ENCODE results near the gene ETAA1. TPM values are rescaled to one million over a fixed set of nuclear protein-coding genes. Genes with fewer than 3 reads are reported as not detected.

The ETAA1 gene
- total and polyA plus RNA-seq, 8 donors = 4.7 to 32.7 (median 10.1) TPM

DNA sequence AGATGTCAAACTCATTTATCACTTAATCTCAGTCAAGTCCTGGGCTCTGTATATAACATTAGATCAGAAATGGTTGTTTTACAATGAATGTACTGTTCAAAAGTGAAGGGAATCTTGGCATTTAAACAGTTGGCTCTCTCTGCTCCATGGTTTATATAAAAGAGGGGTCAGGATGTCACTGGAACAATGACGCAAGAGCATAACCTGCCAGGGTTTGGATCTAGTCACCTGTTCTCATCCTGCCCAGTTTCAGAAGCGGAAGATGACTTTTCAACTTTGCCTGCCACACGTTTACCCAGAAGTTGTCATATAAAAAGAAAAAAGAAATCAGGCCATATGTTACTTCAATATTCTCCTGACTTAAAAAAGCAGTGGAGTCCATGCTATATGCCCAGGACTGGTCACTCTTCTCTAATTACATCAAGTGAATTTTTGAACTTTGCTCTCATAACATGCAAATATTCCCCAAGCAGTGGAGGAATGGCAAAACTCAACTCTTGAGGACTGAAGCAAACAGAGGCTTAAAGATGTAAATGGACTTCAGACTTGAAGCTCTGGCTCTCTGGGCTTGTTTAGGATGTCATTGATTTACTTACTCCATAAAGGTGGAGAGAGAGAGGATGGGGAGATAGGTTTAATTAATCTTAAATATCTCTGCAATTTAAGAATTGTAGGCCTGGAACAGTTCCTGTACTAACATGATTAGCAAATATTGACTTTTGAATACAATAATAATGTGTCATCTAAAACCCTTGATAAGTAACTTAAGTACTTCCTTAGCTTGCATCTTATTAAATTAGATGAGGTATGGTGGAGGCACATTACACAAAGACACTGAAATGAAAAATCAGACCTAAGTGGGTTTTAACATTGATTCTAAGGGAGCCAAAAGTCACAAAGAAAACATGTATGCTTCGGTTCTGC lies 58.3 kb downstream of the ETAA1 start:
- Histone ChIP-seq H3K4me1 (peaks cover 0 to 19% (median 12%) of the 10 kb centered on the region in 4 donors), H3K9me3 (no peaks in the 10 kb centered on the region), H3K36me3 (no peaks in the 10 kb centered on the region), H3K4me3 (no peak overlapping the region), H3K27ac (peak overlapping the region in 1 of 5 donors; percentile 23), H3K27me3 (no peaks in the 10 kb centered on the region)
- TF ChIP-seq POLR2A (IDR thresholded peaks at IDR 0.05) (no peak), POLR2AphosphoS5 (IDR thresholded peaks at IDR 0.05) (no peak), EP300 (IDR thresholded peaks at IDR 0.05) (no peak)
- TF ChIP-seq, protein P1, sequence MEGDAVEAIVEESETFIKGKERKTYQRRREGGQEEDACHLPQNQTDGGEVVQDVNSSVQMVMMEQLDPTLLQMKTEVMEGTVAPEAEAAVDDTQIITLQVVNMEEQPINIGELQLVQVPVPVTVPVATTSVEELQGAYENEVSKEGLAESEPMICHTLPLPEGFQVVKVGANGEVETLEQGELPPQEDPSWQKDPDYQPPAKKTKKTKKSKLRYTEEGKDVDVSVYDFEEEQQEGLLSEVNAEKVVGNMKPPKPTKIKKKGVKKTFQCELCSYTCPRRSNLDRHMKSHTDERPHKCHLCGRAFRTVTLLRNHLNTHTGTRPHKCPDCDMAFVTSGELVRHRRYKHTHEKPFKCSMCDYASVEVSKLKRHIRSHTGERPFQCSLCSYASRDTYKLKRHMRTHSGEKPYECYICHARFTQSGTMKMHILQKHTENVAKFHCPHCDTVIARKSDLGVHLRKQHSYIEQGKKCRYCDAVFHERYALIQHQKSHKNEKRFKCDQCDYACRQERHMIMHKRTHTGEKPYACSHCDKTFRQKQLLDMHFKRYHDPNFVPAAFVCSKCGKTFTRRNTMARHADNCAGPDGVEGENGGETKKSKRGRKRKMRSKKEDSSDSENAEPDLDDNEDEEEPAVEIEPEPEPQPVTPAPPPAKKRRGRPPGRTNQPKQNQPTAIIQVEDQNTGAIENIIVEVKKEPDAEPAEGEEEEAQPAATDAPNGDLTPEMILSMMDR (IDR thresholded peaks at IDR 0.05) = no peak
- intact Hi-C loops (cut with DNase I; ENCODE audit: low total_unique reads) = no loop called here
- peak in 1 of 2 donors; percentile 27 for DNase-seq
- WGBS, 5 donors = 48 to 68% (median 54%) methylated on average over 4 of the region's 4 CpGs

DNA sequence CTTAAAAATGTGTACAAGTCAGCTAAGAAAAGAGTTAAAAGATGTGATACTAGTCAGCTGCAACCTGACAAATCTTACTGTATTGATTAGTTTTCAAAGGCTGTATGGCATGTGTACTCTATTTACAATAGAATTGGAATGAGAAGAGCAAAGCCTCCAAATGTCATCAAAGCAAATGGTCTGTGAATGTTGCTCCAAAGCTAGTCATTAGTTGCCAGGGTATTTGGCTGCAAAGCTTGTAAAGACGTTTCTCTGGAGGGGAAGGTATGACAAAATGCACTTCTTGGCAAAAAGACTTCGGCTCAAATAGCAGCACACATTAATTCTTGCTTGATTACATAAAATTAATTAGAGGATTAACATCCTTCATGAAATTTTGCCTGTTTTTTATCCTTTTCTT lies 59.3 kb downstream of the ETAA1 start:
- Histone ChIP-seq H3K4me3 (no peak overlapping the region), H3K9me3 (no peaks in the 10 kb centered on the region), H3K36me3 (no peaks in the 10 kb centered on the region), H3K27ac (no peak overlapping the region), H3K4me1 (peaks cover 0 to 19% (median 12%) of the 10 kb centered on the region in 4 donors), H3K27me3 (no peaks in the 10 kb centered on the region)
- TF ChIP-seq POLR2AphosphoS5 (IDR thresholded peaks at IDR 0.05) (no peak), EP300 (IDR thresholded peaks at IDR 0.05) (no peak), POLR2A (IDR thresholded peaks at IDR 0.05) (no peak)
- TF ChIP-seq, protein P1 (IDR thresholded peaks at IDR 0.05) = no peak
- WGBS, 5 donors = 38 to 74% (median 58%) methylated on average over 2 of the region's 2 CpGs
- peak in 1 of 2 donors; percentile 40 for DNase-seq
- intact Hi-C loops (cut with DNase I; ENCODE audit: low total_unique reads) = no loop called here

DNA sequence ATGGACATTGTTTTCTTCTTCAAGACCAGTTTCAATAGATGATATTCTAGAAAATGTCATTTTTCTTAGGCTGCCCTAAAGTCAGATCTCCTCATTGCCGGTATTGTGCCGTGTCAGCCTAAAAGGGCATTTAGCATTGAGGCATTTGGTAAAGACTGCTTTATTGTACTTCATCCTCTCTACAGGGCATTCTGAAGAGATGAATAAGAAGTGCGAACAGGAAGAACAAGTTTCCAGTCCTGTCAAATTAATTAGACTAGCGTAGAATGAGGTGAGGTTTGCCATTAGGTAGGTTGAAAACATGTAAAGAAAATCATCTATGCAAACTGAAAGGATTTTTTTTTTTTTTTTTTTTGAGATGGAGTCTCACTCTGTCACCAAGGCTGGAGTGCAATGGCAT lies 60.6 kb downstream of the ETAA1 start:
- Histone ChIP-seq H3K9me3 (no peaks in the 10 kb centered on the region), H3K27me3 (no peaks in the 10 kb centered on the region), H3K4me1 (peaks cover 0 to 19% (median 12%) of the 10 kb centered on the region in 4 donors), H3K27ac (no peak overlapping the region), H3K36me3 (no peaks in the 10 kb centered on the region), H3K4me3 (no peak overlapping the region)
- peak in 1 of 2 donors; percentile 34 for DNase-seq
- intact Hi-C loops (cut with DNase I; ENCODE audit: low total_unique reads) = no loop called here
- TF ChIP-seq, protein P1 (IDR thresholded peaks at IDR 0.05) = no peak
- TF ChIP-seq EP300 (IDR thresholded peaks at IDR 0.05) (no peak), POLR2A (IDR thresholded peaks at IDR 0.05) (no peak), POLR2AphosphoS5 (IDR thresholded peaks at IDR 0.05) (no peak)
- WGBS, 5 donors = 74 to 91% (median 86%) methylated on average over 4 of the region's 4 CpGs

DNA sequence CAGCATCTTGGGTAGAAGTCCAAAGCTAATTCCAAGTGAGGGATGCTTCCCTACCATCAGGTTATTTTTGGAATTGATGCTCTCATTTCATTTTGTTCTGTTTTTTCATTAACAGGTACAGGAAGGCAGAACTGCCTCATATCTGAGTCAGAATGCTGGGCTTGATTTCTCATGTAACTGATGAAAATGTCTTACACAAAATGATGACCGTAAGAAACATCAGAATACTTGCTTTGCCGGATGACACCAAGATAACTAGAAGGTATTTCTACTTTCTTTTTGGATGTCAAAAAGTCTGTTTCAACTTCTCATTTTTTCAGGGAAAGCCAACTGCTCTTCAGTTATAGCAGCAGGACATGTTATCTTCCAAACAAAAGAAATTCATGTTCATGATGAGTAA lies 62.6 kb downstream of the ETAA1 start:
- H3K9me3 ChIP-seq = no peaks in the 10 kb centered on the region
- TF ChIP-seq EP300 (IDR thresholded peaks at IDR 0.05) (no peak), POLR2A (IDR thresholded peaks at IDR 0.05) (no peak), POLR2AphosphoS5 (IDR thresholded peaks at IDR 0.05) (no peak)
- TF ChIP-seq, protein P1 (IDR thresholded peaks at IDR 0.05) = no peak
- intact Hi-C loops (cut with DNase I; ENCODE audit: low total_unique reads) = loop anchor here (5.0 kb wide), 1 partner anchor 83 kb away; no protein-coding TSS in a partner anchor
- 92 to 100% (median 96%) methylated on average over 2 of the region's 2 CpGs for WGBS, 5 donors
- DNase-seq = no peak
- peaks cover 0 to 19% (median 12%) of the 10 kb centered on the region in 4 donors for H3K4me1 ChIP-seq
- no peaks in the 10 kb centered on the region for H3K36me3 ChIP-seq
- no peaks in the 10 kb centered on the region for H3K27me3 ChIP-seq
- no peak overlapping the region for H3K27ac ChIP-seq
- H3K4me3 ChIP-seq = no peak overlapping the region

Data from stomach (tissue), 9 donors.